ENCODE data around the gene IGF2BP2. TPM values are rescaled to one million over a fixed set of nuclear protein-coding genes. Genes with fewer than 3 reads are reported as not detected.

Gene IGF2BP2
- 10 to 100 TPM; 10.0 to 21.1 (median 13.8) TPM for total RNA-seq
- 1 to 10 TPM; 1.1 to 4.3 (median 2.1) TPM for polyA plus RNA-seq
- long read RNA-seq, donor 1, partial matches to known transcripts: 6 of 13 reads
- long read RNA-seq, donor 1, other reads (novel, unspliced or antisense): 0 of 13 reads
- long read RNA-seq, donor 2, transcript IGF2BP2-202 (16 exons, 3,688 nt): major isoform, 6 of 7 reads
- long read RNA-seq, donor 2, partial matches to known transcripts: 0 of 7 reads
- long read RNA-seq, donor 2, other reads (novel, unspliced or antisense): 0 of 7 reads

- Histone ChIP-seq H3K27me3 (replicated peaks in 1 of 7) (peaks cover 0 to 72% (median 28%) of the 10 kb centered on the region in 7 donors), H3K4me1 (peaks cover 3 to 62% (median 35%) of the 10 kb centered on the region in 6 donors), H3K4me3 (peak within 1 kb of the TSS; percentile 53 to 88 (median 72)), H3K9me3 (no peaks in the 10 kb centered on the region), H3K36me3 (no peaks in the 10 kb centered on the region), H3K27ac (peak within 1 kb of the TSS; percentile 62 to 88 (median 84))
- TF ChIP-seq POLR2AphosphoS5 (IDR thresholded peaks at IDR 0.05): peak; percentile 69 to 82 (median 77)
- TF ChIP-seq POLR2A (IDR thresholded peaks at IDR 0.05): peak in 1 of 3 donors; percentile 15
- peak in 1 of 11 experiments; percentile 11 for TF ChIP-seq CTCF (IDR thresholded peaks at IDR 0.05 in 8 of 11, conservative IDR thresholded peaks at IDR 0.05 in 3 of 11)
- WGBS, 5 donors: 0 to 3% (median 1%) methylated on average over 7 to 92 of the region's 96 CpGs
- intact Hi-C loops (cut with DNase I; ENCODE audit: low total_unique reads): no loop called here
- peak; percentile 90 for DNase-seq
Observed at GRCh38 chr3:185825006-185825638, at the start of gene IGF2BP2. Gene IGF2BP2, minus strand, starts transcription at chr3:185825042. Its CDS starts 82 bp downstream, at chr3:185824960.

GRCh38 chr3:185874119-185874518, 49.3 kb upstream of the IGF2BP2 start:
- Histone ChIP-seq H3K27ac (no peak overlapping the region), H3K27me3 (replicated peaks in 1 of 7) (peaks cover 0 to 7% (median 0%) of the 10 kb centered on the region in 7 donors), H3K9me3 (no peaks in the 10 kb centered on the region), H3K4me3 (no peak overlapping the region), H3K36me3 (no peaks in the 10 kb centered on the region), H3K4me1 (no peaks in the 10 kb centered on the region)
- TF ChIP-seq CTCF (IDR thresholded peaks at IDR 0.05 in 8 of 11, conservative IDR thresholded peaks at IDR 0.05 in 3 of 11) (no peak), POLR2AphosphoS5 (IDR thresholded peaks at IDR 0.05) (no peak), POLR2A (IDR thresholded peaks at IDR 0.05) (no peak)
- DNase-seq: no peak
- intact Hi-C loops (cut with DNase I; ENCODE audit: low total_unique reads): no loop called here
- WGBS, 5 donors: 64 to 72% (median 69%) methylated on average over 9 of the region's 9 CpGs

DNA sequence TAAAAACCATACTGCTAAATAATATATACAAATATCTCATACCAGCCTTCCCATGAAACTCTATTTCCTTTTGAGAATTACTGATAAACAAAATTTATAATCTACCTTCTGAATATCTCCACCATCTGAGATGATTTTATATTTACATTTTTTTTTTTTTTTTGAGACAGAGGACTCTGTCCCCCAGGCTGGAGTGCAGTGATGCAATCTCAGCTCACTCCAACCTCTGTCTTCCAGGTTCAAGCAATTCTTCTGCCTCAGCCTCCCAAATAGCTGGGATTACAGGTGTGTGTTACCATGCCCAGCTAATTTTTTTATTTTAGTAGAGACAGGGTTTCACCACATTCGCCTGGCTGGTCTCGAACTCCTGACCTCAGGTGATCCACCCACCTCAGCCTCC, 42.8 kb upstream of the IGF2BP2 start:
- no peaks in the 10 kb centered on the region for H3K36me3 ChIP-seq
- intact Hi-C loops (cut with DNase I; ENCODE audit: low total_unique reads): no loop called here
- H3K4me1 ChIP-seq: no peaks in the 10 kb centered on the region
- H3K27ac ChIP-seq: no peak overlapping the region
- no peak overlapping the region for H3K4me3 ChIP-seq
- DNase-seq: no peak
- TF ChIP-seq POLR2AphosphoS5 (IDR thresholded peaks at IDR 0.05) (no peak), CTCF (IDR thresholded peaks at IDR 0.05 in 8 of 11, conservative IDR thresholded peaks at IDR 0.05 in 3 of 11) (no peak), POLR2A (IDR thresholded peaks at IDR 0.05) (no peak)
- WGBS, 5 donors: 88 to 97% (median 92%) methylated on average over 2 of the region's 2 CpGs
- H3K9me3 ChIP-seq: no peaks in the 10 kb centered on the region
- peaks cover 0 to 6% (median 0%) of the 10 kb centered on the region in 7 donors for H3K27me3 ChIP-seq (replicated peaks in 1 of 7)

DNA sequence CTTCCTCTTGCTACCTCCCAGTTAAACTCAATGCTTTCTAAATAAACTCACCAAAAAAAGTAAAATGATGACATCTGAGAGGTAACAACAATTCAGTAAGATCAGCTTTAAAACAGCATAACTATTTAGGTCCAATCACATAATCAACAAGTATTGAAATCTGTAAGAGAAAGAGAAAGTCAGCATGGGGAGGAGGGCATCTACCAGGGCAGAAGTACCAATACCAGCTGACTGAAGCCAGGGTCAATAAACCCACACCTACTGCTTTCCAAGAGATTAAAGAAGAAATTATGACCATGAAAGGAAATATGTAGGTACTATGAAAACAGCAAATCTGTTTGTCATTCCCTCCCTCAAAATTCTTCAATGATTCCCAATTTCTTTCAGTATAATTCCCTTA, 42.2 kb upstream of the IGF2BP2 start:
- Histone ChIP-seq H3K9me3 (no peaks in the 10 kb centered on the region), H3K36me3 (no peaks in the 10 kb centered on the region), H3K4me3 (no peak overlapping the region), H3K27ac (no peak overlapping the region), H3K27me3 (replicated peaks in 1 of 7) (peaks cover 0 to 6% (median 0%) of the 10 kb centered on the region in 7 donors), H3K4me1 (no peaks in the 10 kb centered on the region)
- DNase-seq: no peak
- TF ChIP-seq CTCF (IDR thresholded peaks at IDR 0.05 in 8 of 11, conservative IDR thresholded peaks at IDR 0.05 in 3 of 11) (no peak), POLR2A (IDR thresholded peaks at IDR 0.05) (no peak), POLR2AphosphoS5 (IDR thresholded peaks at IDR 0.05) (no peak)
- intact Hi-C loops (cut with DNase I; ENCODE audit: low total_unique reads): no loop called here
